Activated CD4-positive, alpha-beta T cell treated with anti-CD3 and anti-CD28 coated beads, Interleukin-2, amount 50 U/mL, for 24 hours (primary cell): ENCODE data around the gene SLC1A5.

Source experiments
- DNase-seq, 2 donors: peaks; one replicate each; pipeline ENCODE4 v3.0.0-alpha.2; 2020; ENCODE audit warnings: low read depth in 1 of 2, low spot score in 1 of 2

SLC1A5 gene

GRCh38 chr19:46726551-46726950, 61.8 kb downstream of the SLC1A5 start:
- DNase-seq: no peak

- no peak for DNase-seq
Measured at GRCh38 chr19:46725859-46726393, 62.5 kb downstream of the SLC1A5 start.

- no peak for DNase-seq
Measured at GRCh38 chr19:46725036-46725820, 63.2 kb downstream of the SLC1A5 start.
